AG08395 (cell line): ENCODE measurements around the gene DNAJC8.

ENCODE experiments used
- DNase-seq: peaks from one replicate; pipeline ENCODE4 v3.0.0; 2012; ENCODE audit warnings: mixed read lengths, low spot score

Gene DNAJC8

GRCh38 chr1:28199328-28200233 lies 33.2 kb downstream of the DNAJC8 start:
- no peak for DNase-seq

DNA sequence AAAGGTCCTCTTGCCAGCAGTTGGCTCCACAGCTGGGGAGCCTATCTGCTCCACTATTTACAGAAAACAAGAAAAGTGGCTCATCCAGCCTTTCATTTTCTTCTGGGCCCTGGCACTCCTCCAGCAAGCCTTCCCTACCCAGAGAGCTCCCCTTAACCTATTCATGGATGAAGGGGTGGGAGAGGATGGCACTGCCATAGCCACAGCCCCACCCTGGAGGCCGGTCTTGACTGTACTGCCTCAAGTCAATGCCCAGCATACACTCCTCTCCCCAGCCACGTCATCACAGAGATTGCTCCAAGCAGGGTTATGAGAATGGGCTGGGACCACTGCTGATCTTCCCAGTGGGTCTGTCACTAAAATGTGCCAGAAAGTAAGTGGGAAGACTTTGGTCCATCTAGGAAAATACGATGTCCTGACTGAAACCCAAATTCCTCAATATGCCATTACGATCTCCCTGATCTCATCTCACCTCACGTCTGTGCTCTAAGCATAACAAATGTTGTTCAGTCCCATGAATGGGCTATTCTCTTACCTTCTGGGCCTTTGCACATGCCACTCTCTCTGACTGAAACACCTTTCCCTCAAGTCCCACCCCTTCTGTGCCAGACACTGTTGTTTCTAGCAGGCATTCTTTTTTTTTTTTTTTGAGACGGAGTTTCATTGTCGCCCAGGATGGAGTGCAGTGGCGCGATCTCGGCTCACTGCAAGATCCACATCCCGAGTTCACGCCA lies 35.0 kb downstream of the DNAJC8 start:
- no peak for DNase-seq

- no peak for DNase-seq
Observed at GRCh38 chr1:28196330-28196729, 36.5 kb downstream of the DNAJC8 start.

DNA sequence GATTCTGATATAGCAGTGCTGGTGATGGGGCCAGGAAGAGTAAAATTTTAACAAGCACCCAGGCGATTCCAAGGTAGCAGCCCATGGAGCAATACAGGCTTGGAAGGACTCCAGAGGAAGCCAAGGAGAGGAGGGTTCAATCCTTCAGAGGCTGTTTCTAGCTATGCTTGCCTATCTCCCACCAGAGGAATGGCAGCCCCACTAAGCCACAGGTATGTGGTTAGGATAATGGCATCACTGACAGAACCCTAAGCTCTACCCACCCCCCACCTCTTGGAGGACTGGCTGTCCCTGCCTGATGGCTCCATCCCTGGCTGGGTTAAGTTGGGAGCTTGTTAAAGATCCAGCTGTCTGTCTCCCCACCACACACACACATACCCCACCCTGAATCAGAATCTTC lies 37.0 kb downstream of the DNAJC8 start:
- DNase-seq: no peak

- no peak for DNase-seq
Observed at GRCh38 chr1:28194326-28195035, 38.3 kb downstream of the DNAJC8 start.

DNA sequence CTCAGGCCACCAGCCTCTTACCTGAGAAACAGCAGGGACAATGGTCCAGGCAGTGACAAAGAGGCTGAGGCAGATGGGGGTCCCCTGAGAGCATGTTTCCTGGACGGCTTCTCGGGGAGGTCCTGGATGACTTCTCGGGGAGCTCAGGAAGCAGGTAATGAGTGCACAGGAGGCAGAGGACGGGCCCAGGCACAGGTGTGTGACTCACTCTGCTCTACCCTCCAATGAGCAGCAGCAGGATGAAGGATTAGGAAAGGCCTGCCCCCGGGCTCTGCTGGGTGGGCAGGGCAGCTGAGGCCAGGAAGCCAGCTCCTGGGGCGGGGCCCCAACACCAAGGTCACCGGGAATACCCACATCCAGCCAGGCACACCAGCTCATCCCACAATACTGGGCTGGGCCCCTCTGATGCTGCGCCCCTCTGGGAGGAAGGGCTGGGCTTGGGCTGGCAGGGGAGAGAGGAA lies 39.1 kb downstream of the DNAJC8 start:
- DNase-seq: no peak

DNA sequence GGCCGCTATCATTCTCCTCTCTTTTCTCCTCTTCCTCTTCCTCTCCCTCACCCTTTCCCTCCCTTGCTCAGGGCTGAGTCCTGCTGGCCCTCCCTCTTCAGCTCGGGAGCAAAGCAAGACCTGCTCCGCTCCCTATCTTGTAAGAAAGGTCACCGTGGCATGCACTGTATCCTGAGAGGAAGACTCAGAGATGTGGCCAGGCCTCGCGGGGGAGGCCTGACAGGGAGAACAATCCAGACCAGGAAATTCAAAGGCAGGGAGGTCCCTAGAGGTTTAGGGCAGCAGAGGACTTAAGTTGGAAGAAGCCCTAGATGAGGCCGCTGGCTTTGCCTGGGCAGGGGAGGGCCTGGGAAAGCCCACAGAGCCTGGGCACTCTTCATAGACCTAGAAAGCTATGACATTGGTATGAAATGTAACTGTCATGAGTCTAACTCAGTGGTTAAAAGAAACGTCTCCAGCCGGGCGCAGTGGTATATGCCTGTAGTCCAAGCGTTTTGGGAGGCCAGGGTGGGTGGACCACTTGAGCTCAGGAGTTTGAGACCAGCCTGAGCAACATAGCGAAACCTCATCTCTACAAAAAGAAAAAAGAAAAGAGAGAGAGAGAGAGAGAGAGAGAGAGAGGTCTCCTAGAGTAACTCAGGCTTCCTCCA lies 41.7 kb downstream of the DNAJC8 start:
- no peak for DNase-seq

GRCh38 chr1:28190337-28190979 lies 42.4 kb downstream of the DNAJC8 start:
- DNase-seq: no peak

GRCh38 chr1:28185071-28185470 lies 47.8 kb downstream of the DNAJC8 start:
- no peak for DNase-seq

- DNase-seq: no peak
Observed at GRCh38 chr1:28180306-28181305, 52.2 kb downstream of the DNAJC8 start.

- DNase-seq: no peak
Observed at GRCh38 chr1:28178690-28179485, 53.9 kb downstream of the DNAJC8 start.

DNA sequence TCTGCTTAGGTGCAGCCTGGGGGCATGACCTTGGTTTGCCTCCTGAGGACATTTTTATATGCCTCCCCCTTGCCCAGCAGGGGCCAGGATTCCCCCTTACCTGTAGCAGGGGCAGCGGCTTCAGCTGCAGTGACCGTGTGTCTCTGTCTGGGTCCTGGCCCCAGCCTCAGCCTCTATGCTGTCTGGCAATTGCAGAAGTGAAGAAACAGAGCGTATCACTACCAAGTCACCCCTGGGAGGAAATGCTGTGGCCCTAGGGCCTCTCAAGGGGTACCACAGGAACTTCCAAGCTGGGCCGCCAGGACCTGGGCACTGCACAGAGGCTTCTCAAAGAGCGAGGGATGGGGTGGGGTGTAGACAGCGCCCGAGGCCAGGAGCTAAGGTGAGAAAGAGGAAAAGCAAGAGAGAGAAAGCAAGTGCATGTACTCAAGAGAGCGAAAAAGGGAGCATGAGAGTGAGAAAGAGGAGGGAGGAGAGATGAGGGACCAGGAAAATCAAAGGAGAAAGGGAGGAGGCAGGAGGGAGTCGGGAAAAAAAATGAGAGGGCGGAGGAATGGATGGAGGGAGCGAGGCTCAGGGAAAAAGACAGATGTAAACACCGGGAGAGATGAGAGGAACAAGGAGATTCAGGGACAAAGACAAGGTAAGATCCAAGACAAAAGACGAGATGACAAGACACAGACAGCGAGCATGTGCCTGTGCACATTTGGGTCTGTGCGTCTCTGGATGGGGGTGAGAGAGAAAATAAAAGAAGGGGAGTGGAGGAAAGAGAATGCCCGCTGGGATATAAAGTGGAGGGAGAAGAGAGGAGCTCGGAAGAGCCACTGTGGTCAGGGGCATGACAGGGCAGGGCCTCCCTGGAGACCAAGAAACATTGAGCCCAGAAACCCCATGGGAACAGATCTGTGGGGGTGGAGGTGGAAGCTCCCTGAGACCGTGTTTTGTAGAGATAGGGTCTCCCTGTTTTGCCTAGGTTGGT lies 56.0 kb downstream of the DNAJC8 start, which contains the start of gene PTAFR:
TSS of gene PTAFR (minus strand) at position 199 of the 979 bp plus-strand sequence. CDS start 25,669 bp downstream, outside the sequence.
- no peak for DNase-seq

GRCh38 chr1:28175955-28176485 lies 56.8 kb downstream of the DNAJC8 start:
- no peak for DNase-seq

DNA sequence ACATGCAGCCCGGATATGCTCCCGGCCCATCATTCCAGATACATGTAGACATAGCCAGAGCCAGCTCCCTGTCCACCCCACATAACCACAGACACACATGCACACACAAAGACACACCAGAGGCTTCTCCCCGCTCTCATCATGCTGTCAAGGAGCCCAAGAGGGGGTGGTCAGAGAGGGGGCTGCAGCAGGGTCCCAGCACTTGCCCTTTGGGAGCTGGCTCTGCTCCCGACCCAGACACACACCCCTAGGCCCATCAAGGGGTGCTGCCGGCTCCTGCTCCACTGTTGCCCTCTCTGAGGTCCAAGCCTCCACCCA lies 58.9 kb downstream of the DNAJC8 start:
- peak; percentile 75 for DNase-seq

DNA sequence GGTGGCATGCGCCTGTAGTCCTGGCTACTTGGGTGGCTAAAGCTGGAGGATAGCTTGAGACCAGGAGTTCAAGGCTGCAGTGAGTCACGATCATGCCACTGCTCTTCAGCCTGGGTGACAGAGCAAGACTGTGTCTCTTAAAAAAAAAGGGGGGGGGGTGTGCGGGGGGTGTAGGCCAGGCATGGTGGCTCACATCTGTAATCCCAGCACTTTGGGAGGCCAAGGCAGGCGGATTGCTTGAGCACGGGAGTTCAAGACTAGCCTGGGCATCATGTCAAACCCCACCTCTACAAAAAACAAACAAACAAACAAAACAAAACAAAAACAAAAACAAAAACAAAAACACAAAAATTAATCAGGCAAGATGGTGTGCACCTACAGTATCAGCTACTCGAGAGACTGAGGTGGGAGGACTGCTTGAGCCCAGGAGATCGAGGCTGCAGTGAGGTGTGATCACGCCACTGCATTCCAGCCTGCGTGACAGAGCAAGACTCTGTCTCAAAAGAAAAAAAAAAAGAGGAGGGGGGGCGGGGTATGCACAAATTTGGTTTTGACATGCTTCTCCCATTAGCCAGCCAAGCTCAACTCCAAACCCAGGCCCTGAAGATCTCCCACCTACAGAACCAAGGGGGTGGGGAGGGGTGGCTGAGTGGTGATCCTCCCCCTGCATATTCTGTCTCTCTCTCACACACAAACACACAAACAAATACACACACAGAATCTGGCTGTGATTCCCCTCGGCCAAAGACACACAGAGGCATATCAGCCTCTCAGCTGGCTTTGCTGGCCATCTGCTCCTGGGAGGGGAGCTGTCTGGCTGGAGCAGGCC lies 59.5 kb downstream of the DNAJC8 start:
- no peak for DNase-seq

DNA sequence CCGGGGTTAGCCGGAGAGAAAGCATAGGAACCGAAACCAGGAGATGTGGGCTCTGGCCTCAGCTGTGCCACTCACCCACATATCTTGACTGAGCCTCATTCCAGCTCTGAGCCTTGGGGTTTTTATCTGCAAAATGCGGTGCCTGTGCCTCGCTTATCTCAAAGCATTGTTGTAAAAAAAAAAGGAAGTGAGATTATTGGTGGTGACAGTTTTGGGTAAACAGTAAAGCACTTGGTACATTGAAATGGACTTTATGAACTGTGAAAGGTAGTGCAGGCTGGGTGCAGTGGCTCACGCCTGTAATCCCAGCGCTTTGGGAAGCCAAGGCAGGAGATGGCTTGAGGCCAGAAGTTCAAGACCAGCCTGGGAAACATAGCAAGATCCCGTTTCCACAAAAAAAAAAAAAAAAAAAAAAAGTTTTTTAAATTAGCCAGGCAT lies 60.1 kb downstream of the DNAJC8 start:
- DNase-seq: no peak

GRCh38 chr1:28171246-28171645 lies 61.6 kb downstream of the DNAJC8 start:
- DNase-seq: no peak
